GM23248 (cell line): ENCODE data around the gene POLG2.

Experiments used
- EZH2 ChIP-seq: fragments of 200-600 bp; sonication (generic); IDR thresholded peaks from 2 replicates; pipeline ENCODE4 v1.6.1; 2018; ENCODE audit warnings: antibody characterized with exemption, mild to moderate bottlenecking; ENCODE audit not compliant: insufficient read depth, poor library complexity, severe bottlenecking
- EZH2phosphoT487 ChIP-seq: fragments of 200-600 bp; sonication (generic); IDR thresholded peaks from 2 replicates; pipeline ENCODE4 v1.6.1; 2018; ENCODE audit warnings: antibody characterized with exemption, moderate library complexity, mild to moderate bottlenecking, low read depth; ENCODE audit not compliant: insufficient read depth

DNA sequence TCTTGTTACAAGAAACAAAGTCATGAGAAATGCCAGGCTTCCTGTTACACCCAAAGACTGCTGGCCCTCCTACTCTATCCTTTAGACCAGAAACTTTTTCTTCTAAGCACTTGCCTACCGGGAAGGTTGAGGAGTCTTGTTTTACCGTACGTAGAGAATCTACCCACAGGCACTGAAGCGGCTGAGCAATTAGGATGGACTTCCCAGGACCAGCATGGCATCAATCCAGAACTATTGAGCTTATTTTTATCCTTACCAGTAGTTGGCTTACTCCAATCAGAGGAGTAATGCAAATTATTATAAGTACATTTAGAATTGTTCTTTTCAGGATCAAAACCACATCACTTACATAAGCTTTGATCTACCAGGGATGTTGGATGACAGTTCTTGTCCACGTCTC lies 35.6 kb upstream of the POLG2 start:
- TF ChIP-seq EZH2phosphoT487 (no peak), EZH2 (no peak)
